ENCODE results near the gene IL34.

IL34 gene

GRCh38 chr16:70689970-70690891 is 43.9 kb downstream of the IL34 start:
- no peak for DNase-seq

- no peak for DNase-seq
Measured at GRCh38 chr16:70691223-70692129, 45.1 kb downstream of the IL34 start.

GRCh38 chr16:70692130-70692872 is 45.9 kb downstream of the IL34 start:
- no peak for DNase-seq

GRCh38 chr16:70692873-70693671 is 46.7 kb downstream of the IL34 start:
- no peak for DNase-seq

GRCh38 chr16:70694088-70694867 is 47.9 kb downstream of the IL34 start:
- DNase-seq, result no peak

GRCh38 chr16:70694868-70695218 is 48.5 kb downstream of the IL34 start:
- DNase-seq, result no peak

GRCh38 chr16:70695331-70696070 is 49.1 kb downstream of the IL34 start:
- DNase-seq, result no peak

GRCh38 chr16:70696355-70696754 is 50.0 kb downstream of the IL34 start:
- DNase-seq, result no peak

- DNase-seq, result peak in 1 of 2 donors; percentile 24
Measured at GRCh38 chr16:70696952-70697593, 50.7 kb downstream of the IL34 start.

GRCh38 chr16:70697594-70698170 is 51.3 kb downstream of the IL34 start:
- DNase-seq, result no peak

GRCh38 chr16:70698901-70699300 is 52.5 kb downstream of the IL34 start:
- DNase-seq, result no peak

- no peak for DNase-seq
Measured at GRCh38 chr16:70699696-70700095, 53.3 kb downstream of the IL34 start.

- DNase-seq, result no peak
Measured at GRCh38 chr16:70700101-70701020, 54.0 kb downstream of the IL34 start.

GRCh38 chr16:70701036-70701435 is 54.7 kb downstream of the IL34 start:
- no peak for DNase-seq

GRCh38 chr16:70701596-70701995 is 55.2 kb downstream of the IL34 start:
- DNase-seq, result no peak

- DNase-seq, result no peak
Measured at GRCh38 chr16:70701998-70702397, 55.6 kb downstream of the IL34 start.

GRCh38 chr16:70702624-70703023 is 56.3 kb downstream of the IL34 start:
- no peak for DNase-seq

- DNase-seq, result no peak
Measured at GRCh38 chr16:70703041-70703834, 56.9 kb downstream of the IL34 start.

All from CD4-positive, alpha-beta T cell treated with Interleukin-4 for 1 hour (primary cell).